Lung microvascular endothelial cell (primary cell): ENCODE results near the gene ITGA8. TPM values are rescaled to one million over a fixed set of nuclear protein-coding genes. Genes with fewer than 3 reads are reported as not detected.
A peak's percentile ranks its signal among the peaks of the same experiment; 100 is the strongest.
"Not testable (repeated sequence)": the region's sequence is repeated elsewhere in the genome, so short reads cannot be mapped to it uniquely, and the experiment has no call there.

Source experiments
- DNase-seq, 2 donors: peaks; one replicate each; pipeline versions ENCODE4 v3.0.0 to v3.0.0-alpha.2; 2010; ENCODE audit warnings: low read depth in 2 of 2
- total RNA-seq: library from RNA; depleted of rRNA; stranded (reverse); fragments of >200 nt; gene quantifications from 2 replicates; pipeline ENCODE4 v1.2.1, GENCODE V29; 2014

ITGA8 gene
- total RNA-seq, 1 donor from 2014 or later: 0.79 TPM

DNA sequence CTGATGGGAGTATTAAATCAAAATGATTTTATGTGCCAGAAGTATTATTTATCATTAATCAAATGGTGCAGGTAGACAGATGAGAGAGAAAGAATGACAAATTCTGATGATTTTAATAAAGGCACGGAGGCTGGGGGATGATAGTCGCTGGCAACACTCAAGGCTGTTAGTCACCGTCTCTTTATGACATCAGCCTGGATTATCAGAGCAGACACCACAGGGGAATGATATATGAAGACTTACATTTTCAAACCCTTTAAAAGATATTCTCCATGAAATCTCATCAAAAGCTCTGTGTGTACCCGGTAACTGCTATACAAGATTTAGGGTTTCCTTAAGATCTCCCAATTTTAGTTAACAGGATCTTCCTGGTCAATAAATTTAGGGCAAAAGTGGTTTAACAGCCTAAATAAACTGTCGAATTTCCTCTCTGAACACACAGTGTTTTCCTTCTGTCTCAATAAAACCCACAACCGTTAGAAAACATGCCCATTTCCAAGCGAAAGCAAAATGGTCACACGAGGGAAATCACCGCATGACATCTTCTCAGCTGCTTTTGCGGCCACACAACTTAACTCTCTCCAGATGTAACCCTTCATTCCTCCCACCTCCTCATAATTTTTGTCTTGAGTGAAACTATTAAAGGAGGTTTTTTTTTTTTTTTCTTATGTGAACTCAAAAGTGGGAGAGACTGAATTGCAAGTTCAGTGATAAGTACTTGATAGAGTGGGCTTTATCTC lies 215.5 kb downstream of the ITGA8 start:
- DNase-seq: no peak

DNA sequence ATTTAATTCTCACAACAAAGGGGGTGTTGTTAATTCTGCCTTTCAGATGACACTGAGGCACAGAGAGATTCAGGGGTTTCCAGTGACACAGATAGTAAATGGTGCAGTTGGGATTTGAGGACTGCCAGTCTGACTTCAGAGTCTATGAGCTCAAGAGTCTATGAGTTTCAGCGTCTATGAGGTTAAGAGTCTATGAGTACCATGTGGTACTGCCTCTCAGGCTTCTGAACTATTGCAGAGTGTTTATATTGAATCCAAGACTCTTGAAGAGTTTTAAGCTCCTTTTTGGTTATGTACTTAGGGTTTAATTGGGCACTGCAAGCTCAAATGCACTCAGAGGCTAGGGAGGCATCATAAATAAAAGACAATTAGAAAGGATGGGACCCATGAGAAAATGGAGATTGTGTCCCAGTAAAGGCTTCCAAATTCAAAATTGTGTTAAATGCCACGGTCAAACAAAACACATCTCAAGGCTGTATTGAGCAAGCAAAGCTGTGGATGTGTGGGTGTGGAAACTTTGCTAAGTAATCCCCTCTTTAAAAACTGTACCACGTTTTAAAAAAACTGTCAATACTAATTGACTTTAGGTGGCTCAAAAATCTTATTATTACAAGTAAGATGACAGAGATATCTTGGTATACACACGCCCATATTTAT lies 224.7 kb downstream of the ITGA8 start:
- DNase-seq: no peak

DNA sequence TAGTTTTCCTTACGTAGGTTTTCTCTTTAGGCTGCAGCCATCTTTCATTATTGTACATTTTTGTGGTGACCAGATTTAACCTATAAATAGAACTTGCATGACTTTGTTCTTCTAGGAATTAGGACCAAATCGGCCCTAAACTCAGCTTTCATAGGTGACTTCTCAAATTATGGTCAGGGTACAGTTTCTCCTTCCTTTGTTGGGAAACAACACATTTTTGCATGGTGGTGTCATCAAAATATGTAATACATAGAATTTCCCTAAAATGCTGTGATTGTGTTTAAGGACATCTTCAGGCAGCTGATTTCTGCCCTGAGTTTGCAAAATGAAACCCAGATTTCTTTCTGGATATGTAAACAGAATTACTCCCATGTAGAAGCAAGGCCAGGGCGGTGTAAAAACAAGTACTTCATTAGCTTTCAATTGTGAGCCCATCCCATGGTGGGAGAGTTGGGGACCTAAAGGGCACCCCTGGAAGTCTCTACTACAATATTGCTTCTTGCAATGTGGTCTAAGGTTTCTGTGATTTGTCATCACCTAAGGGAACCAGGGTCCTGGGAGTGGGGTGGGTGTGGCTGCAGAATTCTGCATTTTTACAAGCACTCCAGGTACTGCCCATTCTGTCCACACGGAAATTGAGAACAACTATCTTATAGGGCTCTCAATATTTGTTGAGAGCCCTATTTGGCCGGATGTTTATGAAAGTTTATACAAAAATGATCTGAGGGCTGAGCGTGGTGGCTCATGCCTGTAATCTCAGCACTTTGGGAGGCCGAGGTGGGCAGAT lies 227.7 kb downstream of the ITGA8 start:
- no peak for DNase-seq

DNA sequence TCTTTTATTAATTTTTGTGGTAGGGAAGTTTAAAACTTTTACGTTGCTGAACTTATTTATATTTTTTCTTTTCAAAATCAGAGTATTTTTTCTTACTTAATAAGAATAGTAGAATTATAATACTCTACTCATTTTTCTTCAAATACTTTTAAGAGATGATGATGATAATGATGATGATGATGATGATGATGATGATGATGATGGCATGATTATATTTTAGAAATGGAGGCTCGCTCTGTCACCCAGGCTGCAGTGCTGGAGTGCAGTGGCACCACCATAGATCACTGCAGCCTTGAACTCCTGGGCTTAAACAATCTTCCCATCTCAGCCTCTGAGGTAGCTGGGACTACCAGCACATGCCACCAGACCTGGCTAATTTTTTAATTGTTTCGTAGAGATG lies 230.3 kb downstream of the ITGA8 start:
- DNase-seq: no peak

DNA sequence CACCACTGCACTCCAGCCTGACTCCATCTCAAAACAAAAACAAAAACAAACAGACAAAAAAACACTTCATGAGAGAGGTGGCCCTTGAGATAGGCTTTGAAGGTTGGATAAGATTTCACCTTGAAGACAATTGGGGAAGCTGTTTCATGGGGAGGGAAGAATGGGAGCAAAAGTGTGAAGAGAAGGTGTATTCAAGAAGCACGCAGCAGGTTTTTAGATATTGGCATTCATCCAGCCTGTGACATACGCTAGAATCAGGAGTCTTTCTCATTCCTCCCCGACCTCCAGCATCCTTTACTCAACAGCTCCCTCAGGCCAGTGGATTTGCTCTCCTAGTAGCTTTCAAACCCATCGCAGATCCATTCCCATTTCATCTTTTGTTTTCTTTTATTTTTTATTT lies 232.3 kb downstream of the ITGA8 start:
- DNase-seq: no peak

DNA sequence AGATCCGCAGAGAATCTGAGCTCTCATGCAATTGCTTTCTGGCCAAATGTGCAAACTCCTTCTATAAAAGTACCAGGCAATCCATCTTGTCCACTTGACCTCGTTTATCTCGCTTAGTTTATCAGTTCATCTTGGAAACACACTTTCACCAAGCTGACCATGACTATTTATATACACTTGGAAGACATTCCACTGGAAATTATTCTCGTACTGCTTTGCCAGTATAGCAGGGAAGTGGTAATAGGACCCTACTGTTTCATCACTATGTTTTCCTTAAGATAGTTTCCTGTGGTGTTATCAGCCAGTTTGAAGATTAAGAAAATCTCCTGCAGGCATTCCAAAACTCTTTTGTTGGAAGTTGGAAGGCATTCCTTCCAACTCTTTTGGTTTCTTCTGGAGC lies 233.3 kb downstream of the ITGA8 start:
- DNase-seq: no peak

DNA sequence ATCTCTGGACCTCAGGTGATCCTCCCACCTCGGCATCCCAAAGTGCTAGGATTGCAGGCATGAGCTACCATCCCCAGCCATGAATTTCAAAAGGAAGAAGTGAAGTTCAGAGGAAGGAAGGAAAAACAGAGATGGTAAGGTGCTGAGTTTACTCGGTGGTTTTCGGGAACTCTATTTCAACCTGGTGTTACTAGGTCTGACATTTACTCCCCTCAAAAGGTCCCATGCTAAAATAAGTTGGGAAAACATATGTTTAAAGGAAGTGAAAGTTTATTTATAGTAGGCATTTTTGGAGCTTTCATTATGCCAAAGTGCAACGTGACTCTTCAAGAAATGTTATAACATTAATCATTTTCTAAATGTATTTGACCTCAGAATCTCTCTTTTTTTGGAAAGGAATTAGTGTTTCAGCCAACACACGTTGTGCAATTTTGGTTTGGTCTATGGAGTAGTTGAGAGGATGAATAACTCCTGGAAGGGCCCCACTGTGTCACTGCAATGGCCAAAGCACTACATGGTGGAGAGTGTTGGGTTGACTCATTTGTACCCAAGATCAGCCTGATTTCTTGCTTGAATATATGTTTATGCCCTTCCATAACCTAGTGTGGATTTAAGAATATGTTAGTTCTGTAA lies 233.9 kb downstream of the ITGA8 start:
- DNase-seq: no peak

DNA sequence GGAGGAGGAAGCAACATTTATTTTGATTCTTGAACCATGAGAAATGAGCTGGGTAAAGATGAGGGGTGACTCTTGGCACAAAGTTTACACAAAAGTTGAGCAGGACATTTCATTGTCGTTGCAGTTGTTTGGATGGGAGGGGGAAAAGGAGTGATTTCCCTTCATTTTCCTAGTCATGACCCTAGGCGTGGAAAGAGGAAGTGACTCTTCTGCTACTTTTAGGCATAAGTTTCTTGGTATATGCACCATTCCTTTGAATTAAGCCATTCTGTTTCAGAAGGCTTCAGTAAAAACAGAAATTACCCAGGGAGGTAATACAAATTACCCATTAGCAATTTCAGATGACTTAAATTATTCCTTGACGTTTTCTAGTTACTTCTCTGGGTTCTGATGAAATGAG lies 234.7 kb downstream of the ITGA8 start:
- no peak for DNase-seq

DNA sequence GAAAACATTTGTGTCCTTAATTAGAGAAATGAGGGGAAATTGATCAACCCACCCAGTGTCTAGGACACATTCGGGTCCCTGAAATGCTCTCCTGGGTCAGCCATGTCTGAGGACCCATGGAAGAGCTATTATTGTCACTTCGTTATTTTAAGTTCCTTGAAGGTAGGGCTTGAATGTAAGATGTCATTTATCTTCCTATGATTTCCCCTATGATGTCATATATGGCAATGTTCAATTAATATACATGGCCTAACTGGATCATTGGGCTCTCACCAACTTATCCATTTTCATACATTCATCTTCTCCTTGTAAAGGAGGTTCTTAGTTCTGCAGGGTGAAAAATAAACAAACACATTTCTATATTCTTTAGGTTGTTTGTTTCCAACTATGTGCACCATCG lies 235.6 kb downstream of the ITGA8 start:
- DNase-seq: no peak

DNA sequence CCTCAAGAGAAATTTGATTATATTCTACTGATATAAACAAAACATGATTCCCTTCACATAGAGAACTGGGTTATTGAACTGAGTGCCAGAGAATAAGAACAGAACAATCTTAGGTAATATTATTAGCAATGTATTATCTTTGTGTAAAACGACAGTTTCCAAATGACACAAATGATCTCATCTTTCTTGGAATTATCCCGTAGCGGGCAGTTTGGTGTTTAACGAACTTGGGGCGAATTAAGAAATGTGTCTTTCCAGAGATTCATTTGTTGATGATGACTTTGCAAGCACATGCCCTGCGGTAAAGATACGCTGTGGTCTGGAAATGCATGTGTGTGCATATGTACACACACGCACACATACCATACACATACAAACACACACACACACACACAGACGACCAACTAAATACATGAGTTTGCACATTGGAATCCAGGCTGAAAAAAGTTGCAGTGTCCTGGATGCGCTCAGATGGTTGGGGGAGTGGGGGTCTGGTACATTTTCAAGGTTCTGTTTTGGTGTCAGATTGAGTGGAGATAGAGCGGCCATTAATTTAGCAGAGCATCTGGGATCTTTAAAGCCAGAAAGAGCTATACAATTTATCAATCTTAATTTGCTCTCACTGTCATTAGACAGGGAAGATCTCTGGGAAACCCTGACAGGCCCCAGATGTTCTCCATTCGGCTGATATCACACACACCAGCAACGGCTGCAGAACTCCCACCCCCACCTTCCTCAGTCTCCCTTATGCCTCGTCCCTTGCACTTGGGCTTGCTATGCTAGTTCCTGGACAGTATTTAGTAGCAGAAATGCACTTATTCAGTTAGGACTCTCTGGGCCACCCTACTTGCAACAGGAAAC lies 236.3 kb downstream of the ITGA8 start:
- no peak for DNase-seq

DNA sequence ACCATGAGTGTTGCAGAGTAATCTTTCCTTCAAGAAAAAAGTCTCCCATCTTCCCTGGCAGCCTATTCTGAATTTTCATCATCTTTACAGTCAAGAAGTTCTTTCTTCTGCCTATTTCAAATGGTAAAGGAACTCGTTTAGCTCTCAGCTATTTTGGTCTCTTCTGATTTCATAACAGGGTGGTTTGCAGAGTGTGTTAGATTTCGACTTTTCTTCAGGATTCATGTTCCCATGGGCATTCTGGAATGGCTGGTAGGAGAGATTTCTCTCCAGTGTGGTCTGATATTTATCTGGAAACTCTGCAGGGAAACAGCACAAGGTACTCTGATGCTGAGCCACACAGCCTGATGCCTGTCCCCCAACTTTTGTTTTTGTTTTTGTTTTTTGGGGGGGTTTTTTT lies 237.6 kb downstream of the ITGA8 start:
- DNase-seq: no peak

DNA sequence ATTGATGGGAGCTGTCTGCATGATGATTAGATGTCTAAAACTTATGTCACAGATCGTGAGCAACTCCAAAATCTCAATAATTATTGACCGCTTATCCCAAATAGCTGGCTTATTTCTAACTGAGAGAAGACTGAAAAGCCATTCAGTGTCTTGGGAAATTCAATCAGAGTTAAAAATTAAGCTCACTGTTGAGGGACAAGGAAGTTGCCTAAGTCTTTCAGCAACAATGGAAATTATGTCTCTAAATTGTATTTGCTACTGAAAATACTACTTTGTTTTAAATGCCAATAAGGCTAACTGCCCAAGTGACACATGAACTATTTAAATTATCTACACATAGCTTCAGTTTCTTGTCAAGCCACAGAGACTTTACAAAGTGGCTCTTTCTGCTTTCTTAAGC lies 240.8 kb downstream of the ITGA8 start:
- no peak for DNase-seq

DNA sequence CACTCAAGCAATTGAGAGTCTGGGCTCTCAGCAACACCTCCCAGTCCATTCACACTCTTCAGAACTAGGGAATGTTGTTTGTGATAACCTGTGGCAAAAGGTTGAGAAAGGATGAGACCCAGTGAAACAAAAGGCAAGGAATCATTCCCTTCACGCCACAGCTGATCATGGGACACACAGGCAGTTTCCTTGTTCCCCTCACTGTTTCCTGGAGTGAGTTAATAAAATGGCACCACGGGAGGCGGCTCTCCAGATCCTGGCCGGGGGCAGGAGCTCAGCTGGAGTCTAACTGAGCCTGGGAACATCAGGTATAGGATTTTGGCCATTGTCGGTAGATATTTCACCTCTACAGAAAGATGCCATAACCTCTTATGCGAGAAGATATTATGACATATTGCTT lies 241.3 kb downstream of the ITGA8 start:
- DNase-seq: no peak

DNA sequence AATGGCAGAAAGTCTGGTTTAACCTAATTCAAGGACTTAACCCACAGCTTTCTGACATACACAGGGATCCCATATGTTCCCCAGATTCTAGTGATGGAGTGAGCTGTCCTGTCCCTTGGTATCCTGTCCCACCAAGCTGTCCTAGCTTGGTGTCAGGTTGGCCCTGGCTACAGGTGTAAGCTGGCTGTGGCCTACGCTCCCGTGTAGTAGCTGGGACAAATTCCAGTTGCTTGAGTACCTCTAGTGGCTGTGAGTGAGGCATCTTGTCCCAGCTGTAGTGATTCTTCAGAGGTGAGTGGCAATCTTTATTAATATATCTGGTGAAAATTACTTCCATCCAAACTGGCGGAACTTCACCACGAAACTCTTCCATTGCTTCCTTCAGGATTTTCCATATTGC lies 243.4 kb downstream of the ITGA8 start:
- DNase-seq: no peak

DNA sequence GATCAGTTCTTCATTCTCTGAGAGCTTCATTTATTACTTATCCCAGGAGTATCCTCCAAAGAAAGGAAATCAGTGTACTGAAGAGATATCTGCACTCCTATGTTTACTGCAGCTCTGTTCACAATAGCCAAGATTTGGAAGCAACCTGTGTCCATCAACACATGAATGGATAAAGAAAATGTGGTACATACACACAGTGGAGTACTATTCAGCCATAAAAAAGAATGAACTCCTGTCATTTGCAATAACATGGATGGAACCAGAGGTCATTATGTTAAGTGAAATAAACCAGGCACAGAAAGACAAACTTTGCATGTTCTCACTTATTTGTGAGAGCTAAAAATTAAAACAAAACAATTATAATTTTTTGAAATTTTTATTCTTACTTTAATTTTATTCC lies 244.3 kb downstream of the ITGA8 start:
- not testable (repeated sequence) for DNase-seq

DNA sequence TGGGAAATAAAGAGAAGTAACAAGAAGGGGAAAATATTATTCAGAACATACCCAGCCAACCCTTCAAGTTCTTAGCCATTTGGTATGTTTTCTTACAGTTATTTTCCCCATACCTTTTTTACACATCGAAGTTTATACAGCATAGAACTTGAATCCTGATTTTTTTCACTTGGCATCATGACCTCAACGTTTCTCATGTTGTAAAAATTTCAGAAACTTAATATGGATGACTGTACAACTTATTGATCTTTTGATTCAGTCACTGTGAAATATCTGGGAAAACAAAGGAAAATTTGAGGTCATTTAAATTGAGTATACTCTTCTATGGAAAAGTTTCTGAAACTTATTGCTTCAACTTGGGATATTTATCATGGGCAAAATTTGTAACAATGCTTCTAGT lies 245.1 kb downstream of the ITGA8 start:
- no peak for DNase-seq

DNA sequence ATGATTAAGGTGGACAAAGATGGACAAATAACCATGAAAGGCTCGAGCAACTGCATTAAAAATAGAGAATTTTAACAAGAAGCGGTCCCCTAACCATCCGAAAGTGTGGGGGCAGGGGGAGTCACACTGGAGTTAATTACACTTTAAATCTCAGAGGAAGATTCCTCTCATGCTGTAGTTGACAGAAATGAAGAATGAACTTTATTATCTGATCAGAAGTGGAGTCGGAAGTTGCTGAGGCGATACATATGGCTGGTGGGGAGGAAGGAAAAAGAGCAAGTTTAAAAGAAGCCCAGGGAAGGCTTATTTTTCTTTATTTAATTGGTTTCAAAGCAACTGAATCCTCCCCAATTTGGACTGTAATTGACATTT lies 246.3 kb downstream of the ITGA8 start:
- no peak for DNase-seq

DNA sequence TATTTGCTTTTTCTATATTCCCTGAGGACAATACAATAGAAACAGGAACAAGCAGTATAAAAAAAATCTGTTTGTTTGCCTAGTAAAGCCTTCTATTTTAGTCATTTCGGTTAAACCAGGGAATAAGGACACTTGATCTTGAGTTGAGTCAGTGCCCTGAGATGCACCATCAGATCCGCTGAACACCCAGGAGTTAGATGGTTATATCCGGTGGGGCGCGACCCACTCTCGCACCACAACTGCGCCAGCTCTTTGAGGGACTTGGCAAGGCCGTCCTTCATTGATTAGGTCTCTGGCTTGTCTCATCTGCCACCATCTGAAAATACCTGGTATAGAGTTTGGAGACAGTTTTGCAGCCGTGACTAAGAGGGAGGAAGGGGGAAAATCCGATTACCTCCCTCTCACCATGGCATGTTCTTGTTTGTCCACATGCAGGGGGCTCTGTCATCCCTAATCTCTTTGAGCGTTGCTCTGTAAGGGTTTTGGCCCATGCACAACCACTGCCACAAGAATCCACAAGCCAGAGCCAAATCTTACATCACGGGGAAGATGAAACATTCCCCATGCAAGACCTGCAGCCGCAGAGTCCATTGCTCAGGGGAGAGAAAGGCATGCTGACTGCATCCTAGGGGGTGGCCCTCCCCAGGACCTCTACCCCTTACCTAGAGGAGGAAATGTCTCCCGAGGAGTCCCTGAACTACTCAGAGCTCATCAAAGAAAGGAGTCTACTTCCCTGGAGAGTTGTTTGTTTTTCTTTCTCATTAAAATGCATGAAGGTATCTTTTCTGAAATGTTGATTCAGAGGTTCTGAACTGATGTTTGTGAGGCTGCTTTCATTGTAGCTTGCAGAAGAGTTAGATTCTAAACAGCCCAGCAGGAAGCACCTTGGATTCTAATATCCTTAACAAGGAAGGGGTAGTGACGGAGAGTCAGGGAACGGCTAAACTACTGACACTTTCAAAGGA lies 247.0 kb downstream of the ITGA8 start:
- DNase-seq: peak in 1 of 2 donors; percentile 8

DNA sequence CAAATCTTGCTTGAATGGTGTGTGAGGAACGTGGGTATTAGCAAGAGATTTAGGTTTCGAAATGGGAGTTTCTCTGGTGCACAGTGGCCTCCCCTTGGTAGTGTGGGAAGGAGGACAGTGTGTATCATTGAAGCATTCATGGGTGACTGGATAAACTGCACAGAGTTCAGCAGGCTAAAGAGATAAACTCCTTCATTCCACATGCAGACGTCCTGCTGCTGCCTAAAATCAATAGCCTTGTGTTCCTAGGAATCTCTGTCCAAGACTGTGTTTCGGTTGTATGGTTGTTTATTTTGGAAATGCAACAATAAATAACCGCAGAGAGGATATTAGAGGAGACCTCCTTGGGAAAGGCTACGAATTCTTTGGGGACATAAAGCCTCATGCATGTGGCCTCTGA lies 247.7 kb downstream of the ITGA8 start:
- no peak for DNase-seq

DNA sequence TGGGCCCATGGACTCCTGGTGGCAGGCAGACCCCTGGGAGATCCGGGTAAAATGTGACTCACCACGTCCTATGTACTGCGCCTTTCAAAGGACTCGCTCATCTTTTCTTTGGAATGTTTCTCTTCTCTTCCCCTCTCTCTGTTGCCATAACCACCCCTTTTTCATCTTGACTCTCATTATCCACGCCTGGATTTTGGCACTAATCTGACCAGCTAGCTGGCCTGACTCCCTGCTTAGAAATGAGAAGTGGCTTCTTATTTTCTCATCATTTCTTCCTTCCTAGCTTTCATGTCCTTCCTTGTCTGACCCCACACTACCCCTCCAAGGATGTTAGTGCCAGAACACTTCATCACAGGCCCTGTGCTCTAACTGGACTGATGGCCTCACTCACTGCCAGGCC lies 250.6 kb downstream of the ITGA8 start:
- DNase-seq: no peak
